Measurements from ENCODE around the gene ACTN4. TPM values are rescaled to one million over a fixed set of nuclear protein-coding genes. Genes with fewer than 3 reads are reported as not detected.
A peak's percentile ranks its signal among the peaks of the same experiment; 100 is the strongest.

The ACTN4 gene
- total RNA-seq, 1 experiment from 2014 or later, result 506 TPM

GRCh38 chr19:38766276-38767047 is 119.0 kb downstream of the ACTN4 start:
- peaks cover 12% of the 10 kb centered on the region for H3K27me3 Mint-ChIP-seq (ENCODE audit: low read depth)
- peak; percentile 32; the same call in 1 of the 2 replicates for TF ChIP-seq HMGA2 (CRISPR knock-in tag; IDR thresholded peaks at IDR 0.05)
- TF ChIP-seq, protein P1, sequence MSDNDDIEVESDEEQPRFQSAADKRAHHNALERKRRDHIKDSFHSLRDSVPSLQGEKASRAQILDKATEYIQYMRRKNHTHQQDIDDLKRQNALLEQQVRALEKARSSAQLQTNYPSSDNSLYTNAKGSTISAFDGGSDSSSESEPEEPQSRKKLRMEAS (CRISPR knock-in tag; IDR thresholded peaks at IDR 0.05), result no peak
- peaks cover 4% of the 10 kb centered on the region for H3K4me1 Mint-ChIP-seq
- H3K4me3 Mint-ChIP-seq, result no peak overlapping the region
- H3K36me3 Mint-ChIP-seq, result no peaks in the 10 kb centered on the region
- DNase-seq (ENCODE audit: low spot score) (no peak), ATAC-seq (no peak)
- H3K9me3 Mint-ChIP-seq, result peaks cover 3% of the 10 kb centered on the region; the same call in 1 of the 2 replicates
- ChIA-PET POLR2A (no interaction called here), CTCF (no interaction called here)
- H3K27ac Mint-ChIP-seq, result no peak overlapping the region

DNA sequence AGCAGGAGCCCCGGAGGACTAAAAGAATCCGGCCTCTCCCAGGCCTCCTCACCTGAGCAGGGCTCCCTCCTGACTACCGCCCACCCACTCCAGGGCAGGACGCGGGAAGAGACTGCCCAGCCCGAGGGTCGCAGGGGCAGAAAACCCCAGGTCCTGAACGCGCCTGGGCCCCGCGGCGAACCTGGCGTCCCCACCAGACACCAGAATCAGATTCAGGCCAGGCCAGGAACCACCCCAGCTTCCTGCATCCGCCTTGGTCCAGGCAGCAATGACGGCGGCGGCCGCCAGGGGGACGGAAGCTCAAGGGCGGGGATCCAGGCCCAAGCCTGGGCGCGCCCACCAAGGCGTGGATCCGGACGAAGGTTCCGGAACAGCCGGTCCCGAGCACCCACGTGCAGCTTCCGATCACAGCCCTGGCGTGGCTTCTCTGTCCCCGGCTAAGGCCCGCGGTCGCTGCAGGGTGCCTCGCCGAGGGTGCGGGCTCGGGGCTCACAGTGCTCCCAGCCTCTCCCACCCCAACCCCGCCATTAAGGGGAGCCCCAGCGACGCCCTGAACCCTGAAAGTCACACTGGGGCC is 122.3 kb downstream of the ACTN4 start:
- Mint-ChIP-seq H3K4me1 (peaks cover 4% of the 10 kb centered on the region), H3K36me3 (no peaks in the 10 kb centered on the region), H3K9me3 (peaks cover 3% of the 10 kb centered on the region; the same call in 1 of the 2 replicates), H3K27me3 (ENCODE audit: low read depth) (peaks cover 9% of the 10 kb centered on the region), H3K4me3 (peak overlapping the region; percentile 44), H3K27ac (no peak overlapping the region)
- DNase-seq (ENCODE audit: low spot score) (peak; percentile 92), ATAC-seq (peak; percentile 72)
- POLR2A ChIA-PET, result interaction anchor here (0.6 to 1.2 kb wide), 3 partner anchors 32 to 83 kb away, joined by 3 to 4 read pairs (median 4); no protein-coding TSS in a partner anchor
- CTCF ChIA-PET, result interaction anchor here (0.5 to 1.7 kb wide), 44 partner anchors 9 to 893 kb away, joined by 3 to 27 read pairs (median 5); partner anchors contain the start of genes ACTN4, CAPN12, CCER2 and ECH1
- no peak for TF ChIP-seq ZNF396 (CRISPR knock-in tag; IDR thresholded peaks at IDR 0.05; ENCODE audit: borderline replicate concordance)
- TF ChIP-seq NFATC4 (CRISPR knock-in tag; IDR thresholded peaks at IDR 0.05), result no peak
- TF ChIP-seq JUN (CRISPR knock-in tag; IDR thresholded peaks at IDR 0.05), result no peak
- TF ChIP-seq, protein P2, sequence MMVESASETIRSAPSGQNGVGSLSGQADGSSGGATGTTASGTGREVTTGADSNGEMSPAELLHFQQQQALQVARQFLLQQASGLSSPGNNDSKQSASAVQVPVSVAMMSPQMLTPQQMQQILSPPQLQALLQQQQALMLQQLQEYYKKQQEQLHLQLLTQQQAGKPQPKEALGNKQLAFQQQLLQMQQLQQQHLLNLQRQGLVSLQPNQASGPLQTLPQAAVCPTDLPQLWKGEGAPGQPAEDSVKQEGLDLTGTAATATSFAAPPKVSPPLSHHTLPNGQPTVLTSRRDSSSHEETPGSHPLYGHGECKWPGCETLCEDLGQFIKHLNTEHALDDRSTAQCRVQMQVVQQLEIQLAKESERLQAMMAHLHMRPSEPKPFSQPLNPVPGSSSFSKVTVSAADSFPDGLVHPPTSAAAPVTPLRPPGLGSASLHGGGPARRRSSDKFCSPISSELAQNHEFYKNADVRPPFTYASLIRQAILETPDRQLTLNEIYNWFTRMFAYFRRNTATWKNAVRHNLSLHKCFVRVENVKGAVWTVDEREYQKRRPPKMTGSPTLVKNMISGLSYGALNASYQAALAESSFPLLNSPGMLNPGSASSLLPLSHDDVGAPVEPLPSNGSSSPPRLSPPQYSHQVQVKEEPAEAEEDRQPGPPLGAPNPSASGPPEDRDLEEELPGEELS (CRISPR knock-in tag; IDR thresholded peaks at IDR 0.05), result peak; percentile 93
- TF ChIP-seq ZNF317 (CRISPR knock-in tag; IDR thresholded peaks at IDR 0.05; ENCODE audit: borderline replicate concordance, low read depth), result 0 out of 2 replicates have a peak, but pooled peaks have one; percentile 14
- no peak for TF ChIP-seq OVOL2 (CRISPR knock-in tag; IDR thresholded peaks at IDR 0.05; ENCODE audit: borderline replicate concordance)
- TF ChIP-seq ELF4 (CRISPR knock-in tag; IDR thresholded peaks at IDR 0.05; ENCODE audit: low read depth), result no peak
- peak; percentile 74; the same call in 1 of the 2 replicates for TF ChIP-seq ATF1 (CRISPR knock-in tag; IDR thresholded peaks at IDR 0.05)
- TF ChIP-seq ZNF219 (CRISPR knock-in tag; IDR thresholded peaks at IDR 0.05; ENCODE audit: borderline replicate concordance), result no peak
- TF ChIP-seq GRHL2 (CRISPR knock-in tag; IDR thresholded peaks at IDR 0.05; ENCODE audit: insufficient replicate concordance, severe bottlenecking), result no peak
- TF ChIP-seq ETV6 (CRISPR knock-in tag; IDR thresholded peaks at IDR 0.05), result 0 out of 2 replicates have a peak, but pooled peaks have one; percentile 89
- TF ChIP-seq CREB1 (CRISPR knock-in tag; IDR thresholded peaks at IDR 0.05), result peak; percentile 63; the same call in 1 of the 2 replicates
- TF ChIP-seq ARID4B (CRISPR knock-in tag; IDR thresholded peaks at IDR 0.05; ENCODE audit: borderline replicate concordance), result peak; percentile 84; the same call in 1 of the 2 replicates
- no peak for TF ChIP-seq MXD4 (CRISPR knock-in tag; IDR thresholded peaks at IDR 0.05; ENCODE audit: borderline replicate concordance)
- no peak for TF ChIP-seq EMX1 (CRISPR knock-in tag; IDR thresholded peaks at IDR 0.05)
- TF ChIP-seq, protein P3, sequence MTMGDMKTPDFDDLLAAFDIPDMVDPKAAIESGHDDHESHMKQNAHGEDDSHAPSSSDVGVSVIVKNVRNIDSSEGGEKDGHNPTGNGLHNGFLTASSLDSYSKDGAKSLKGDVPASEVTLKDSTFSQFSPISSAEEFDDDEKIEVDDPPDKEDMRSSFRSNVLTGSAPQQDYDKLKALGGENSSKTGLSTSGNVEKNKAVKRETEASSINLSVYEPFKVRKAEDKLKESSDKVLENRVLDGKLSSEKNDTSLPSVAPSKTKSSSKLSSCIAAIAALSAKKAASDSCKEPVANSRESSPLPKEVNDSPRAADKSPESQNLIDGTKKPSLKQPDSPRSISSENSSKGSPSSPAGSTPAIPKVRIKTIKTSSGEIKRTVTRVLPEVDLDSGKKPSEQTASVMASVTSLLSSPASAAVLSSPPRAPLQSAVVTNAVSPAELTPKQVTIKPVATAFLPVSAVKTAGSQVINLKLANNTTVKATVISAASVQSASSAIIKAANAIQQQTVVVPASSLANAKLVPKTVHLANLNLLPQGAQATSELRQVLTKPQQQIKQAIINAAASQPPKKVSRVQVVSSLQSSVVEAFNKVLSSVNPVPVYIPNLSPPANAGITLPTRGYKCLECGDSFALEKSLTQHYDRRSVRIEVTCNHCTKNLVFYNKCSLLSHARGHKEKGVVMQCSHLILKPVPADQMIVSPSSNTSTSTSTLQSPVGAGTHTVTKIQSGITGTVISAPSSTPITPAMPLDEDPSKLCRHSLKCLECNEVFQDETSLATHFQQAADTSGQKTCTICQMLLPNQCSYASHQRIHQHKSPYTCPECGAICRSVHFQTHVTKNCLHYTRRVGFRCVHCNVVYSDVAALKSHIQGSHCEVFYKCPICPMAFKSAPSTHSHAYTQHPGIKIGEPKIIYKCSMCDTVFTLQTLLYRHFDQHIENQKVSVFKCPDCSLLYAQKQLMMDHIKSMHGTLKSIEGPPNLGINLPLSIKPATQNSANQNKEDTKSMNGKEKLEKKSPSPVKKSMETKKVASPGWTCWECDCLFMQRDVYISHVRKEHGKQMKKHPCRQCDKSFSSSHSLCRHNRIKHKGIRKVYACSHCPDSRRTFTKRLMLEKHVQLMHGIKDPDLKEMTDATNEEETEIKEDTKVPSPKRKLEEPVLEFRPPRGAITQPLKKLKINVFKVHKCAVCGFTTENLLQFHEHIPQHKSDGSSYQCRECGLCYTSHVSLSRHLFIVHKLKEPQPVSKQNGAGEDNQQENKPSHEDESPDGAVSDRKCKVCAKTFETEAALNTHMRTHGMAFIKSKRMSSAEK (CRISPR knock-in tag; IDR thresholded peaks at IDR 0.05; ENCODE audit: borderline replicate concordance), result no peak
- peak; percentile 42; the same call in 1 of the 2 replicates for TF ChIP-seq ZNF121 (CRISPR knock-in tag; IDR thresholded peaks at IDR 0.05)
- no peak for TF ChIP-seq TCF7 (CRISPR knock-in tag; IDR thresholded peaks at IDR 0.05; ENCODE audit: low read depth)
- no peak for TF ChIP-seq JAZF1 (CRISPR knock-in tag; IDR thresholded peaks at IDR 0.05)
